ENCODE results near the gene PTPRN2.

The PTPRN2 gene

DNA sequence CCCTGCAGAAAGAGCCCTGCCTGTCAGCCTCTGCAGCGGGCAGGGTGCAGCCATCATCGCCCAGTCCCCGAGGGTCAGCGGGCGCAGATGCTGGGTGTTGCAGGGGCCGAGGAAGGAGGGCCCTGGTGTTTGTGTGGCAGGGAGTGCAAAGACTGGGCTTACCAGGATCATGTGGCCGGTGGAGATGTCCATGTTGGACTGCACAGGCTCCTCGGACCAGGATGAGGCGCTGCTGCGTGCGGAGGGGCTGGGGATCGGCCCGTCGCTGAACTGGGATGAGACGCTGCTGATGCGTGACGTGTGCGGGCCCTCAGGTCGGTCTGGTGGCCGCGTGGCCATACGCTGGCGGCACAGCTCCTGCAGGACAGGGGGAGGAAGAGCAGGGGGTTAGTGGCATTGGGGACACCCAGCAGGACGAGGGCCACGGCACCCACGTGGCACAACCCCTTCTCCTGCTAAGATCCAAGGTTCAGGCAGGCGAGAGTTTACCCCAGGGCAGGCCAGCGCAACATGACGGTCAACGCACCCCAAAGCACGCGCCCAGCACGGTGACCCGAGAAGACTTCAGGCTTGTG, 931.3 kb downstream of the PTPRN2 start:
- DNase-seq (ENCODE audit: insufficient read length, low spot score) (no peak), FAIRE-seq (no peak)
- TF ChIP-seq, protein P1, sequence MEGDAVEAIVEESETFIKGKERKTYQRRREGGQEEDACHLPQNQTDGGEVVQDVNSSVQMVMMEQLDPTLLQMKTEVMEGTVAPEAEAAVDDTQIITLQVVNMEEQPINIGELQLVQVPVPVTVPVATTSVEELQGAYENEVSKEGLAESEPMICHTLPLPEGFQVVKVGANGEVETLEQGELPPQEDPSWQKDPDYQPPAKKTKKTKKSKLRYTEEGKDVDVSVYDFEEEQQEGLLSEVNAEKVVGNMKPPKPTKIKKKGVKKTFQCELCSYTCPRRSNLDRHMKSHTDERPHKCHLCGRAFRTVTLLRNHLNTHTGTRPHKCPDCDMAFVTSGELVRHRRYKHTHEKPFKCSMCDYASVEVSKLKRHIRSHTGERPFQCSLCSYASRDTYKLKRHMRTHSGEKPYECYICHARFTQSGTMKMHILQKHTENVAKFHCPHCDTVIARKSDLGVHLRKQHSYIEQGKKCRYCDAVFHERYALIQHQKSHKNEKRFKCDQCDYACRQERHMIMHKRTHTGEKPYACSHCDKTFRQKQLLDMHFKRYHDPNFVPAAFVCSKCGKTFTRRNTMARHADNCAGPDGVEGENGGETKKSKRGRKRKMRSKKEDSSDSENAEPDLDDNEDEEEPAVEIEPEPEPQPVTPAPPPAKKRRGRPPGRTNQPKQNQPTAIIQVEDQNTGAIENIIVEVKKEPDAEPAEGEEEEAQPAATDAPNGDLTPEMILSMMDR (IDR thresholded peaks at IDR 0.05; ENCODE audit: insufficient read depth, missing control alignments) = no peak

DNA sequence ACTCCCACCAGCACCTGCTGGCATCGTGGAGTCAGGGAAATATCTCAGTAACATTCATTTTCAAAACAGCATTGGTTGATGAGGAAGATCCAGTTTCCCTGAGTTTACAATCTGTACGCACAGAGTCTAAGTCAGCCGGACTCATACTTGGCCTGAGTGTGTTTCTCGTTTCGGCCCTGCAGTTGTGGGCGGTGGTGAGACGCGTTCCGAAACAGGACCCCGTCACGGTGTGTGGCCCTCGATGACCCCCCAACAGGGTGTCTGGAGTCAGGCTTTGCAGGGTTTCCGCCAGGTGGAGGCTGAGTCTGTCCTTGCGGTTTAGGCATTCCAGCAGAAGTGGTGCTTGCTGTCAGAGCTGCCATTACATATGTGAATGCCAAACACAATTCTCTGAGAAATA, 933.3 kb downstream of the PTPRN2 start:
- TF ChIP-seq, protein P1 (IDR thresholded peaks at IDR 0.05; ENCODE audit: insufficient read depth, missing control alignments) = no peak
- no peak for FAIRE-seq
- no peak for DNase-seq (ENCODE audit: insufficient read length, low spot score)

DNA sequence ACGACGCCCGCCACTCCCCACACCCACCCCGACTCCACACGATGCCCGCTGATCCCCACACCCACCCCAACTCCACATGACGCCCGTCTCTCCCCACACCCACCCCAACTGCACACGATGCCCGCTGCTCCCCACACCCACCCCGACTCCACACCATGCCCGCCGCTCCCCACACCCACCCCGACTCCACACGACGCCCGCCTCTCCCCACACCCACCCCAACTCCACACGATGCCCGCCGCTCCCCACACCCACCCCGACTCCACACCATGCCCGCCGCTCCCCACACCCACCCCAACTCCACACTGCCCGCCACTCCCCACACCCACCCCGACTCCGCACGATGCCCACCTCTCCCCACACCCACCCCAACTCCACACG, 933.8 kb downstream of the PTPRN2 start:
- FAIRE-seq (no peak), DNase-seq (ENCODE audit: insufficient read length, low spot score) (no peak)
- TF ChIP-seq, protein P1 (IDR thresholded peaks at IDR 0.05; ENCODE audit: insufficient read depth, missing control alignments) = no peak

DNA sequence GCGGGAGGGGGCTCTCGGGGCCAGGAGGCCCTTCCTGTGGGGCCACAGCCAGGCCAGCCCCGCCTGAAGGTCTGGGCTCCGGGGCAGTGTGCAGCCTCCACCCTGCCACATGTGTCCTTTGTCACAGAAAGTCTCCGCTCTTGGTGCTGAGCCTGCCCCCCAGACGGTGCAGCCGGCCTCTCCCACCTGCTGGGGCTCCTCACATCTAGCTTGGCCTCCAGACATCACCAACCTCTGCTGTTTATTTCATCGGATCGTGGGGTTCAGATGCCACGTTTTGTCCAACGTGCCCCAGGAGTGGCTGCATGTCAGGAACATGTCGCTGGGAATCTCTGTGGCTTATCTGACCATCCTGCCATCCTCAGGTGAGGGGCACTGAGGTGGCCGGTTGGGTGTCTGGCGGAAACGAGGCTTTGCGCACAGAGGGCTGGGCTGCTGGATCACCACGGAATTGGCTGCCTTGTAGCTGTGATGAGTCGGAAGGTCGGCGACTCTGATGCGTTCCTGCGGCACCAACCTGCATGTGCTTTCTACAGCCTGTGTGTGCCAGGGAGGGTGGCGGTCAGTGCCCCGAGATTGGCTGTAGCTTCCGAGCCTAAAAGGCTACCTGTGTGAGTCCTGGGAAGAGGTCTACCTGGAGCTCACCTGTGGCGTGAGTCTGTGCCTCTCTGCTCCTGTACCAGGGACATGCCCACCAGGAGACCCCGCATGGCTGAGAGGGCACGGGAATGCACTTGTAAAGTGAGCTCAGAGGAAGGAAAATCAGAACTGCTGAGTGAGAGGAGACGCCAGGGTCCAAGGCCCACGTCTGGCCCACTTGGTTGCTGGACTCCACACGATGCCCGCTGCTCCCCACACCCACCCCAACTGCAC, 934.4 kb downstream of the PTPRN2 start:
- DNase-seq (ENCODE audit: insufficient read length, low spot score) (no peak), FAIRE-seq (no peak)
- TF ChIP-seq, protein P1 (IDR thresholded peaks at IDR 0.05; ENCODE audit: insufficient read depth, missing control alignments) = no peak

DNA sequence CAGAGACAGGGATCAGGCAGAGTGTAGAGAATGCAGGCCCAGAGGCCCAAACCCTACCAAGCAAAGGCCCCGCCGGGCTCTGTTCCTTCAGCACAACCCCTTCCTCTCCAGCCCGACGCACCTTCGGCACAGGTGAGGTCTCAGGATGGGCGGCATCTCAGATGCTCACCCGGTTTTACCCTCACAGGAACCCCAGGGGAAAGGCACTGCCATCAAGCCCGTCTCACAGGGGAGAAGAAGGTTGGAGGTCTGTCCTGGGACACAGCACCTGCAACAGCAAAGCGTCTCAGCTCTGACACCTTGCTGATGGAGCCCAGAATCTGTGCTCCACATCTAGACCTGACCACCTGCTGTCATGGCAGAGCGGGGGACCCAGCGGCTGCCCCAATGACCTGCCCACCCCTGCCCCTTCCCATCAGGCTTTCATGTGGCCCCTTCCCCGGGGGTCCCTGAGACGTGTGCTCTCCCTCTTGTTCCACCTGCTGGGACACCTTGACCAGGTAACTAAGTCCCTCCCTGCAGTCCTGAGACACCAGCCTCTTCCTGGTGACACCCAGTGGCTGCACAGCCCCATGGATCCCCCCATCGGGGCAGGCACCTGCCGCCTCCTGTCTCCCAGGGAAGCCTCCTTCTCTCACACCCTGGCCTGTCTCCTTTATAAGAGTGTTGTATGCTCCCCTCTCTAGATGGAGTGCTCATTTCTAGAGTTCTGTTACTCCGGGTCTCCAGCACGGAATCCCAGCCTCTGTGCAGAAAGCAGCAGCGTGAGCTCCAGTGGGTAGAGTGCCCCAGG, 935.3 kb downstream of the PTPRN2 start:
- DNase-seq (ENCODE audit: insufficient read length, low spot score) (no peak), FAIRE-seq (no peak)
- TF ChIP-seq, protein P1 (IDR thresholded peaks at IDR 0.05; ENCODE audit: insufficient read depth, missing control alignments) = no peak

DNA sequence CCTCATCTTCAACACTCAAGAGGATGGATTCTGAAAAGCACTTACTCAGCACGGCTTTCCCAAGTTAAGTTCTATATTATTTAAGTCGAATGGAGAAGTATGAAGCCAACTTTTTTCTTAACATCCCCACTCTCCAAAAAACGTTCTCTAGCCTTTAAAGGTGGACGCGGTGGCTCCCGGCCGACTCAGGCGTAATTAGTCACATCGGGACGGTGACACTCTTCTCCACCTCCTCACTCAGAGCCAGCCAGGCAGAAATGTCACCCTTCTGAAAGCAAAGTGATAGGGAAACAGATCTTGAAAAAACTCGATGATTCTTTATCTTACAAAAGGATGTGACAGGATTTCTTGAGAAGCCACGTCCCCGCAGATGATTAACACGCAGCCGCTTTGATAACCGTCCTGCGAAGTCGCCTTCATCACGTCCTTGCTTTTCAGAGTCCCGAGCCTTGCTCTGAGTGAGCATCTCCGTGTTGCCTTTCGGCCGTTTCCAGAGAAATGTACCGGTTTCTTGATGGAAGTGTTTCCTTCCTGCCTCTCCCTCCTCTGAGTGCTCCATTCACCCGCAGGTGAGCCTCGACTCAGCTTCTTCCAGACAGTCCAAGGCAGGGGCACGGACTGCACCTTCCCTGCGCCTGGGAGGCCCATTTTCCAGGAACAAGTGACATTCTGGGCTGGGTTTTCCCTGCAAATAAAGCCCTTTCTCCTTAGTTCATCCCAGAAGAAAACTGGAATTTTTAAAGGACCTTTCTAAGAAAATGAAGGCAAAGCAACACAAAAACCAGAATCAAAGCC, 936.1 kb downstream of the PTPRN2 start:
- FAIRE-seq (no peak), DNase-seq (ENCODE audit: insufficient read length, low spot score) (no peak)
- TF ChIP-seq, protein P1 (IDR thresholded peaks at IDR 0.05; ENCODE audit: insufficient read depth, missing control alignments) = no peak
